K562 (cell line): ENCODE results near the gene KCNJ11. TPM values are rescaled to one million over a fixed set of nuclear protein-coding genes. Genes with fewer than 3 reads are reported as not detected.
A peak's percentile ranks its signal among the peaks of the same experiment; 100 is the strongest.

ENCODE experiments used
- CBX8 ChIP-seq: fragments of 200-600 bp; sonication (generic); IDR thresholded peaks from 2 replicates; pipeline ENCODE4 v1.6.1; 2012; ENCODE audit warnings: borderline replicate concordance, mixed run types, low read depth, mild to moderate bottlenecking, moderate library complexity, mixed read lengths, low read length, control low read depth, inconsistent platforms; ENCODE audit not compliant: poor library complexity, severe bottlenecking; ENCODE audit errors: extremely low read depth
- CEBPB ChIP-seq: fragments of 450-650 bp; IDR thresholded peaks from 2 replicates; pipeline ENCODE4 v1.6.1; 2016; ENCODE audit warnings: missing genetic modification characterization, missing compliant biosample characterization
- FOXM1 ChIP-seq, 2 experiments: fragments of 450-650 bp in 1 of 2; sonication (generic) in 1 of 2; formaldehyde crosslinking in 1 of 2; IDR thresholded peaks; 2 replicates each; pipeline versions ENCODE4 v1.6.1 to v1.9.0; 2017 to 2022; ENCODE audit warnings: low read depth in 2 of 2, mild to moderate bottlenecking in 2 of 2, missing genetic modification reagents in 1 of 2, moderate library complexity in 1 of 2
- JUN ChIP-seq, 2 experiments: sonication (generic) in 1 of 2; formaldehyde crosslinking in 1 of 2; IDR thresholded peaks; 2 replicates each; pipeline versions ENCODE4 v1.6.1 to v1.8.0; 2012 to 2022; ENCODE audit warnings: borderline replicate concordance in 2 of 2, mild to moderate bottlenecking in 2 of 2, improper control_type of control experiment in 1 of 2, low read depth in 1 of 2, low read length in 1 of 2, missing genetic modification reagents in 1 of 2
- NR2C2 ChIP-seq, 2 experiments: fragments of 200-800 bp in 1 of 2; sonication (Bioruptor generic) in 1 of 2; sonication (generic) in 1 of 2; formaldehyde crosslinking in 1 of 2; IDR thresholded peaks; 2 replicates each; pipeline versions ENCODE4 v1.6.1 to v1.8.0; 2016 to 2022; ENCODE audit warnings: mild to moderate bottlenecking in 1 of 2, missing compliant biosample characterization in 1 of 2, missing genetic modification characterization in 1 of 2, missing genetic modification reagents in 1 of 2
- PHF21A ChIP-seq: fragments of 450-650 bp; IDR thresholded peaks from 2 replicates; pipeline ENCODE4 v1.6.1; 2017; ENCODE audit warnings: low read depth, borderline replicate concordance
- POLR2A ChIP-seq: fragments of 450-650 bp; conservative IDR thresholded peaks from 2 replicates; pipeline ENCODE4 v1.6.1; 2016
- POU5F1 ChIP-seq: fragments of 150-350 bp; IDR thresholded peaks from 2 replicates; pipeline ENCODE4 v1.6.1; 2014; ENCODE audit warnings: borderline replicate concordance, low read length, low read depth, mild to moderate bottlenecking; ENCODE audit not compliant: partially characterized antibody
- RBFOX2 ChIP-seq: fragments of 200-400 bp; formaldehyde crosslinking; IDR thresholded peaks from 2 replicates; pipeline ENCODE4 v1.6.1; 2017; ENCODE audit warnings: low read depth, mild to moderate bottlenecking, low read length, moderate library complexity
- RBM22 ChIP-seq: fragments of 200-400 bp; formaldehyde crosslinking; IDR thresholded peaks from 2 replicates; pipeline ENCODE4 v1.6.1; 2018; ENCODE audit warnings: low read length, low read depth; ENCODE audit not compliant: poor library complexity, severe bottlenecking
- RHOXF2B ChIP-seq: fragments of 250-450 bp; sonication (Bioruptor Pico); conservative IDR thresholded peaks from 2 replicates; pipeline ENCODE4 v1.5.1; 2021
- SMARCA4 ChIP-seq: fragments of 450-650 bp; IDR thresholded peaks from 2 replicates; pipeline ENCODE4 v1.6.1; 2016
- SP1 ChIP-seq: sonication (generic); formaldehyde crosslinking; IDR thresholded peaks from 2 replicates; pipeline ENCODE4 v1.8.1; 2022; ENCODE audit warnings: mild to moderate bottlenecking, missing genetic modification reagents
- TOE1 ChIP-seq, 2 experiments: fragments of 450-650 bp in 1 of 2; sonication (generic) in 1 of 2; formaldehyde crosslinking in 1 of 2; IDR thresholded peaks; 2 replicates each; pipeline versions ENCODE4 v1.7.1 to v1.8.0; 2016 to 2022; ENCODE audit warnings: borderline replicate concordance in 2 of 2, mild to moderate bottlenecking in 2 of 2, antibody characterized with exemption in 1 of 2, inconsistent platforms in 1 of 2, low read depth in 1 of 2, missing genetic modification reagents in 1 of 2, moderate library complexity in 1 of 2
- ZNF175 ChIP-seq: fragments of 200-800 bp; sonication (Bioruptor generic); IDR thresholded peaks from 2 replicates; pipeline ENCODE4 v1.6.1; 2016; ENCODE audit warnings: low read depth, mild to moderate bottlenecking, missing genetic modification characterization, missing compliant biosample characterization
- ZNF263 ChIP-seq: sonication (generic); formaldehyde crosslinking; IDR thresholded peaks from 2 replicates; pipeline ENCODE4 v1.8.0; 2022; ENCODE audit warnings: mild to moderate bottlenecking, missing genetic modification reagents, borderline replicate concordance
- polyA plus RNA-seq, 8 experiments: library from polyadenylated mRNA; depleted of rRNA in 4 of 8; stranded (reverse) in 5 of 8; unstranded in 3 of 8; fragments of >200 nt; fragmentation: Nextera tagmentation in 2 of 8; fragmentation: Illumina TruSeq in 1 of 8; extraction: Ambion mirVana in 2 of 8; extraction: Trizol in 1 of 8; gene quantifications; 2 replicates each; pipeline versions ENCODE4 v1.2.1 to v1.2.3, GENCODE V29; 2011 to 2014; ENCODE audit warnings: inconsistent platforms in 1 of 8, missing spikeins in 1 of 8
- total RNA-seq, 7 experiments: library from RNA; depleted of rRNA in 6 of 7; stranded (reverse); fragments of >200 nt in 6 of 7; fragmentation: Illumina TruSeq in 2 of 7; extraction: Trizol in 2 of 7; gene quantifications; 2 replicates each; pipeline versions ENCODE4 v1.2.1 to v1.2.3, GENCODE V29; 2011 to 2021; ENCODE audit warnings: low replicate concordance in 1 of 7
- TF ChIP-seq, protein P1 (sequence below): fragments of 450-650 bp; IDR thresholded peaks from 2 replicates; pipeline ENCODE4 v1.6.1; 2017; ENCODE audit warnings: antibody characterized with exemption, mild to moderate bottlenecking
- TF ChIP-seq, protein P2 (sequence below), 2 experiments: fragments of 450-650 bp; conservative IDR thresholded peaks; 2 replicates each; pipeline ENCODE4 v1.6.1; 2017; ENCODE audit warnings: mild to moderate bottlenecking in 2 of 2, moderate library complexity in 2 of 2
- TF ChIP-seq, protein P3 (sequence below): sonication (generic); formaldehyde crosslinking; IDR thresholded peaks from 2 replicates; pipeline ENCODE4 v1.9.0; 2022; ENCODE audit warnings: mild to moderate bottlenecking, missing genetic modification reagents

KCNJ11 gene
- total and polyA plus RNA-seq, 9 of the 15 experiments (the other 6 are each of a cell fraction or from before 2014, with no cell fraction given) = 0.54 to 3.7 (median 0.86) TPM; not detected in 2

DNA sequence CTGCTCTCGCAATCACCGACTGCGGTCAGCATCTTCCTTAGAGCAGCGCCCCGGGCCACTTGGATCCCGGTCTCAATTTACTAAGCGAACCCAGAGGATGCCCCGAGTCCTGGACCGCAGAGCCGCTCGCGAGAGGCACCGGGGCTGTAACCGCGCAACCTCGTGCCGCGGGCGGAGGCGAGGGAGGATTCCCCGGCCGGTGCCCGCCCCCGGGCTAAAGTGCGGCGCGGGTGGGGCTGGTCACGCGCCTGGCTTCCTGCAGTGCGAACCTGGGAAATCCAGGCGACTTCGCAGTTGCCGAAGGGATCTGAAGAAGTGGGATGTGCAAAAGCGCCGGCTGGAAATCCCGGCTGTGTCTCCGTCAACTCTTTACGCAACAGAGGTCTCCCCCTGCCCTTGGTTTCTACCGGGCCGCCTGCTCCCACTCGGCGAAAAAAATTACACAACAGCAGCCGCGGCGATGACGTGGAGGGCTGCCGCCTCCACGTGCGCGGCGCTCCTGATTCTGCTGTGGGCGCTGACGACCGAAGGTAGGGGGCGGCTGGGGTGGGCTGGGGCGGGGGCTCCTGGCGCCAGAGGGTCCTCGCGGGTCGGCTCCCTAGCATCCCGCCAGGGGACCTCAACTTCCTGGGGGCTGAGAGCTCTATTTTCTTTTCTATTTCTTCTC, 36.8 kb downstream of the KCNJ11 start, which contains the start of gene NCR3LG1 (continued):
- TF ChIP-seq CBX8 (no peak), RHOXF2B (CRISPR knock-in tag) (no peak), POU5F1 (no peak), RBM22 (no peak), JUN (IDR thresholded peaks at IDR 0.05; ENCODE audit: borderline replicate concordance, low read depth, low read length) (0 out of 2 replicates have a peak, but pooled peaks have one; percentile 1), JUN (CRISPR knock-in tag; IDR thresholded peaks at IDR 0.05; ENCODE audit: borderline replicate concordance) (no peak), RBFOX2 (peak; percentile 86), FOXM1 (IDR thresholded peaks at IDR 0.05; ENCODE audit: low read depth) (no peak), FOXM1 (CRISPR knock-in tag; IDR thresholded peaks at IDR 0.05; ENCODE audit: low read depth) (no peak), TOE1 (IDR thresholded peaks at IDR 0.05; ENCODE audit: borderline replicate concordance) (peak; percentile 84; the same call in 1 of the 2 replicates), TOE1 (CRISPR knock-in tag; IDR thresholded peaks at IDR 0.05; ENCODE audit: borderline replicate concordance, low read depth) (no peak), SMARCA4 (no peak), ZNF263 (CRISPR knock-in tag) (no peak), ZNF175 (CRISPR knock-in tag) (0 out of 2 replicates have a peak, but pooled peaks have one; percentile 2), CEBPB (tag) (peak; percentile 93), SP1 (CRISPR knock-in tag) (no peak), NR2C2 (CRISPR knock-in tag; IDR thresholded peaks at IDR 0.05) (no peak), NR2C2 (tag; IDR thresholded peaks at IDR 0.05) (peak; percentile 47; the same call in 1 of the 2 replicates), PHF21A (no peak), POLR2A (peak; percentile 59; the same call in 1 of the 2 replicates)
- TF ChIP-seq, protein P1, sequence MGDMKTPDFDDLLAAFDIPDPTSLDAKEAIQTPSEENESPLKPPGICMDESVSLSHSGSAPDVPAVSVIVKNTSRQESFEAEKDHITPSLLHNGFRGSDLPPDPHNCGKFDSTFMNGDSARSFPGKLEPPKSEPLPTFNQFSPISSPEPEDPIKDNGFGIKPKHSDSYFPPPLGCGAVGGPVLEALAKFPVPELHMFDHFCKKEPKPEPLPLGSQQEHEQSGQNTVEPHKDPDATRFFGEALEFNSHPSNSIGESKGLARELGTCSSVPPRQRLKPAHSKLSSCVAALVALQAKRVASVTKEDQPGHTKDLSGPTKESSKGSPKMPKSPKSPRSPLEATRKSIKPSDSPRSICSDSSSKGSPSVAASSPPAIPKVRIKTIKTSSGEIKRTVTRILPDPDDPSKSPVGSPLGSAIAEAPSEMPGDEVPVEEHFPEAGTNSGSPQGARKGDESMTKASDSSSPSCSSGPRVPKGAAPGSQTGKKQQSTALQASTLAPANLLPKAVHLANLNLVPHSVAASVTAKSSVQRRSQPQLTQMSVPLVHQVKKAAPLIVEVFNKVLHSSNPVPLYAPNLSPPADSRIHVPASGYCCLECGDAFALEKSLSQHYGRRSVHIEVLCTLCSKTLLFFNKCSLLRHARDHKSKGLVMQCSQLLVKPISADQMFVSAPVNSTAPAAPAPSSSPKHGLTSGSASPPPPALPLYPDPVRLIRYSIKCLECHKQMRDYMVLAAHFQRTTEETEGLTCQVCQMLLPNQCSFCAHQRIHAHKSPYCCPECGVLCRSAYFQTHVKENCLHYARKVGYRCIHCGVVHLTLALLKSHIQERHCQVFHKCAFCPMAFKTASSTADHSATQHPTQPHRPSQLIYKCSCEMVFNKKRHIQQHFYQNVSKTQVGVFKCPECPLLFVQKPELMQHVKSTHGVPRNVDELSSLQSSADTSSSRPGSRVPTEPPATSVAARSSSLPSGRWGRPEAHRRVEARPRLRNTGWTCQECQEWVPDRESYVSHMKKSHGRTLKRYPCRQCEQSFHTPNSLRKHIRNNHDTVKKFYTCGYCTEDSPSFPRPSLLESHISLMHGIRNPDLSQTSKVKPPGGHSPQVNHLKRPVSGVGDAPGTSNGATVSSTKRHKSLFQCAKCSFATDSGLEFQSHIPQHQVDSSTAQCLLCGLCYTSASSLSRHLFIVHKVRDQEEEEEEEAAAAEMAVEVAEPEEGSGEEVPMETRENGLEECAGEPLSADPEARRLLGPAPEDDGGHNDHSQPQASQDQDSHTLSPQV = peak; percentile 58; the same call in 1 of the 2 replicates
- TF ChIP-seq, protein P2, sequence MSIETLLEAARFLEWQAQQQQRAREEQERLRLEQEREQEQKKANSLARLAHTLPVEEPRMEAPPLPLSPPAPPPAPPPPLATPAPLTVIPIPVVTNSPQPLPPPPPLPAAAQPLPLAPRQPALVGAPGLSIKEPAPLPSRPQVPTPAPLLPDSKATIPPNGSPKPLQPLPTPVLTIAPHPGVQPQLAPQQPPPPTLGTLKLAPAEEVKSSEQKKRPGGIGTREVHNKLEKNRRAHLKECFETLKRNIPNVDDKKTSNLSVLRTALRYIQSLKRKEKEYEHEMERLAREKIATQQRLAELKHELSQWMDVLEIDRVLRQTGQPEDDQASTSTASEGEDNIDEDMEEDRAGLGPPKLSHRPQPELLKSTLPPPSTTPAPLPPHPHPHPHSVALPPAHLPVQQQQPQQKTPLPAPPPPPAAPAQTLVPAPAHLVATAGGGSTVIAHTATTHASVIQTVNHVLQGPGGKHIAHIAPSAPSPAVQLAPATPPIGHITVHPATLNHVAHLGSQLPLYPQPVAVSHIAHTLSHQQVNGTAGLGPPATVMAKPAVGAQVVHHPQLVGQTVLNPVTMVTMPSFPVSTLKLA (conservative IDR thresholded peaks at IDR 0.05) = peak; percentile 80 to 90
- TF ChIP-seq, protein P3, sequence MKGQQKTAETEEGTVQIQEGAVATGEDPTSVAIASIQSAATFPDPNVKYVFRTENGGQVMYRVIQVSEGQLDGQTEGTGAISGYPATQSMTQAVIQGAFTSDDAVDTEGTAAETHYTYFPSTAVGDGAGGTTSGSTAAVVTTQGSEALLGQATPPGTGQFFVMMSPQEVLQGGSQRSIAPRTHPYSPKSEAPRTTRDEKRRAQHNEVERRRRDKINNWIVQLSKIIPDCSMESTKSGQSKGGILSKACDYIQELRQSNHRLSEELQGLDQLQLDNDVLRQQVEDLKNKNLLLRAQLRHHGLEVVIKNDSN (CRISPR knock-in tag) = peak; percentile 72
